ENCODE measurements around the gene MYO7B.
A peak's percentile ranks its signal among the peaks of the same experiment; 100 is the strongest.

Gene MYO7B

DNA sequence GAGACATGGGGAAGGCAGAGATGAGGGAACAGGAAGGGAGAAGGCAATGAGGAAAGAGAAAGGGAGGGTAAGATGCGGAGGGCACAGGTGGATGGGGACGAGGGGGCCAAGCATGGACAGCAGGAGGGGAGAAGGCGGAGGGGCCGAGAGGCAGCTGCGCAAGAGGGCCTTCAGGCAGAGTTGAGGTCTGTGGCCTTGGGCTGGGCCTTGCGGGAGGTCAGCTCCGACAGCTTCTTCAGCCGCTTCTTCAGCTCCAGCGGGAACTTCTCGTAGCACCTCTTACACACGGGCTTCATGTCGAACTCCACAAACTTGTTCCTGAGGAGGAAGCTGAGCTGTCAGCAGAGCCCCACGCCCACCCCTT is 103.6 kb downstream of the MYO7B start:
- DNase-seq = no peak

DNA sequence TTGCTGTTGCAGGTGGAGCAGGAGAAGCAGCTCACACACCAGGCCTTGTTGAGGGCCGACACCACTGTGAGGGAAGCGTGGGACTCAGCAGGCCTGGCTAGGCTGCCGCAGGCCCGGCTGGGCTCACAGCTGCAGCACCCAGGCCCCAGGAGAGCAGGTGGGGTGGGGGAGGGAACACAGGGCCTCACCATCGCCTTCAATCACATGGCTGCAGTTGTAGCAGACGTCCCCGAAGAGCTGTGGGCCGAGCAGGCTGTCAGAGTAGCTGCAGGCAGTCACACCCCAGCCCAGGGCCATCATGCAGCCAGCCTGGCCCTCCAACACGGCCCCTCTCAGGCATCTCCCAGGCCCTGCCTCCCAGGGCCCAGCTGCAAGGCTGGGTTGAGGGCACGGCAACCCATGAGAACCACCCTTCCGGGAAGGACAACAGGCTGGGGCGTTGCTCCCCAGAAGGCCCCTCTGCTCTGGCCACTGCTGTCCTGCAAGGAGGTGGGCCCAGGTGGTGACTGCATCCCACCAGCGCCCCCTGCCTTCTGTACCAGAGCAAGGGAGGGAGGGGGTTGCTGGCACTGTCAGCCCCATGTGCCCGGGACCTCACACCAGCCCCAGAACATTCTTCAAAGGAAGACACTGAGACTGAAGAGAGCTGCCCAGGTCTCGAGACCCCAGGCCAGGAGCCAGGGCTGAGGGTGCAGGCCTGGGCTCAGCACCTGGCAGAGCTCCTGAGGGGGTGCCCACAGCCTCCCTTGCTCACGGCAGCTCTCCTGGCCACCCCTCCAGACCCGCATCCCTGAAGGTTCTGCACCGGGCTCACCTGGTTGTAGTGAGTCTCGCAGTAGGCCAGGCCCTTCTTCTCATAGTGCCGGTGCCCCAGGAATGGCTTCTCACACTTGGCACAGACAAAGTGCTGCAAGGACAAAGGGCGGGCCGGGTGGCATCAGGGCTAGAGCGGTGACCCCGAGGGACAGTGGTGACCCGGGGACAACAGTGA is 104.9 kb downstream of the MYO7B start:
- DNase-seq = no peak

DNA sequence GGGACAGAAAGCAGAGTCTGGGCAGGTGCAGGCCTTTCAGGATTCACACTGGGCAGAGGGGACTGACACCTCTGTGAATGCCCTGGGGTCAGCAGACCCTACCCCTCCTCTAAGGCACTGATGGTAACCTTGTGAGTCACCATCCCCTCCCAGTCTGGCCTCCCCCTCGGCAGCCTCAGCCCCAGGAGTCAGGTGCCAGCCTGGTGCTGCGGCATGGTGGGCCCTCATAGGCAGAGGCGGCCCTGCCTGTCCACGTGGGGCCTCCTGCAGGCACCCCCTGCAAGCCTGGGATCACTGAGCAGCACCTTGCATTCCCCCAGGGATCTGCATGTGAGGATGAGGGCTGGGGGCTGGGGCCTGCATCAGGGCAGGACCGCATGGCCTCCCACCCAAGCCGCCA is 105.7 kb downstream of the MYO7B start:
- no peak for DNase-seq

DNA sequence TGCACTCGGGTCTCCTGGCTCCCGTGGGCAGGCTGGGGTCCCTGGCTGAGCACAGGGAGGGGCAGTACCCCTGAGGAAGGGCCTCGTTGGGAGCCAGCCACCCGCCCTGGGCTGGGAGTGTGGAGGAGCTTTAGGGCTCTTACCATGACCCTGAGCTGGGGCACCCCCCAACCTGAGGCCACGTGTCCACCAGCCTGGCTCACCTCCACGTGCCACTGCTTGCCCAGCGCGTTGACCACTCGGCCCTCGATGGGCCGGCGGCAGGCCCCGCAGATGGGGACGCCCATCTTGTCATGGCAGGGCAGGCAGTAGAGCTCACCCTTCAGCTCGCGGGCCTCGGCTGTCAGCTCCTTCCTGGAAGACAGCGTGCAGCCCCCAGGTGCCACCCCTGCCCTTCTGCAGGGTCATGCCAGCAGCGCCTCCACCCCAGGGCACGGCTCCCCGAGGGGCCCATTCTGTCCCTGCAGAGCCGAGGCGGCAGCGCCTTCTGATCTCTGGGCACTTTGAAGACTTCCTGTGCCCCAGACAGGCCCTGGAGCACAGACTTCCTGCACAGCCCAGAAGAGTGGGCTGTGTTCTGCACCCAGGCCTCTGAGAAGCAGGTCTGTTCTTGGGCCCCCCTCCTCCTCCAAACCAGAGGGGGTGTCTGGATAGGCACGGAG is 106.5 kb downstream of the MYO7B start:
- peak; percentile 37 for DNase-seq

DNA sequence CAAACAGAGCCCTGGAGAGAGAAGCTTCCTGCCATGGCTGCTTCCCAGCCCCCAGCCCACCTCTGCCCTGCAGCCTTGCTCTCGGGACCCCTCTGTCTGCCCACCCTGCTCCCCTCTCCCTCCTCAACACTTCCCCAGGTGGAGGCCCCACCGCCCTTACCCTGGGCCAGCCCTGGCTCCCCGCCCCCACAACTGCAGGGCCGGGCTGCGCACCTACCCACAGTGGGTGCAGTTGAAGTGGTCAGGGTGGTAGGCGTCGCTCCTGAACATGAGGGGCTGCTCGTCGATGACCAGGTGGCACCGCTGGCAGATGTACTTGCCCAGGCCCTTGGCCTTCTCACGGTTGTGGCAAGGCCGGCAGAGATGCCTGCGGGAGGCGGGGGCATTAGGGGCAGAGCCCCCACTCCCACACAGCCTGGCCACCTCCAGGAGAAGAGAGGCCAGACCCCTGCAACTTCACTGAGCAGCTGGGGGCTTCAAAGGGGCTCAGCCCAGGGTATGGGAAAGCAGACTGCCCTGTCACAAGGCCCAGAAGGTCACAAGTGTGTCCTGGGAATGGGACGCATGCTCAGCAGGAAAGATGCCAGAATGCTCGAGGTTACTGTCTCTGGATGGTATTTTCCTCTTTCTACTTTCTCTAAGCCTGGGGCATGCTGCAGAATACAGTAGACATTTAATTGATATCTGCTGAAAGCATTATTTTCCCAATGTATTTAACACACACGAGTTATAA is 107.4 kb downstream of the MYO7B start:
- no peak for DNase-seq

GRCh38 chr2:127643439-127644065 is 108.1 kb downstream of the MYO7B start:
- no peak for DNase-seq

GRCh38 chr2:127644066-127645025 is 108.9 kb downstream of the MYO7B start:
- DNase-seq = no peak

GRCh38 chr2:127645026-127645394 is 109.5 kb downstream of the MYO7B start:
- no peak for DNase-seq

DNA sequence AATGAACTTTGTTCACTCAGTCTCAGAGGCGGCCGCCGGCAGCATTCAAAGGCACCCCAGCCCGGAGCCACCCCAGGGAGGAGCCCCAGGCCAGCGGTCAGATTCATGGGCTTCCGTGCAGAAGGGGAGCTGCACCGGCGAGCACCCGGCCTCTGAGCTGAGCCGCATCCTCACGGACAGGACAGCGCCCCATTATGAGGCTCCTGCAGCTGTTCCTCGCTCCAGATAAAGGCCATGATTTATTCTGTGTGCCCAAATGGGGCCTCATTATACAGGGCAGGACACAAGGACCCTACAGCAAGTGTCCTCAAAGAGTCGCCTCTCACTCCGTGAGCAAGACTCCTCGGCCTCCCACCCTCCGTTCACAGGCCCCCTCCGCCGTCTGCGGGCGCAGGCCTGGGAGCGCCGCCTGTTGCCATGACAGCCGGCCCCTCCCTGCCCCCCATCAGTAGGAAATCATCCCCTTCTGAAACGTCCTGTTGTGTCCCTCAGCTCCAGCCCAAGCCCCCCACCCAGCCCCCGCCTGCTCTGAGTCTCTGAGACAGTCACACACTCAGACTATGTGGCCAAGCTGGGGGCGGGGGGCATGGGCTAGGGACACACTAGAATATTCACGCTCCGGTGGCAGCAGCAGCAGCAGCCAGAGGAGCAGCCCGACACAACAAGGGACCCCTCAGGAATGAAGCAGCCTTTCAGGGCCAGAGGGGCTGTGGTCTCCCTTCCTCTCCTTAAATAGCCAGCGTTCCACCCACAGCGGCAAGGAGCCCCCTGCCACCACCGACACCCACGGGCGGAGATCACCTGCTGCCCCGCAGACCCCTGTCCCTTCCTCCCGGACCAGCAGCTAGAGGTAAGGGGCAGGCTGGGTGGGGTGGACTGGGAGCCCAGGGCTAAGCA is 110.2 kb downstream of the MYO7B start, which contains the start of gene GPR17:
TSS of gene GPR17 (plus strand) at position 759 of the 897 bp plus-strand sequence. CDS start 4,583 bp downstream, outside the sequence.
- no peak for DNase-seq

- DNase-seq = no peak
Measured at GRCh38 chr2:127646487-127647241, 111.2 kb downstream of the MYO7B start.

DNA sequence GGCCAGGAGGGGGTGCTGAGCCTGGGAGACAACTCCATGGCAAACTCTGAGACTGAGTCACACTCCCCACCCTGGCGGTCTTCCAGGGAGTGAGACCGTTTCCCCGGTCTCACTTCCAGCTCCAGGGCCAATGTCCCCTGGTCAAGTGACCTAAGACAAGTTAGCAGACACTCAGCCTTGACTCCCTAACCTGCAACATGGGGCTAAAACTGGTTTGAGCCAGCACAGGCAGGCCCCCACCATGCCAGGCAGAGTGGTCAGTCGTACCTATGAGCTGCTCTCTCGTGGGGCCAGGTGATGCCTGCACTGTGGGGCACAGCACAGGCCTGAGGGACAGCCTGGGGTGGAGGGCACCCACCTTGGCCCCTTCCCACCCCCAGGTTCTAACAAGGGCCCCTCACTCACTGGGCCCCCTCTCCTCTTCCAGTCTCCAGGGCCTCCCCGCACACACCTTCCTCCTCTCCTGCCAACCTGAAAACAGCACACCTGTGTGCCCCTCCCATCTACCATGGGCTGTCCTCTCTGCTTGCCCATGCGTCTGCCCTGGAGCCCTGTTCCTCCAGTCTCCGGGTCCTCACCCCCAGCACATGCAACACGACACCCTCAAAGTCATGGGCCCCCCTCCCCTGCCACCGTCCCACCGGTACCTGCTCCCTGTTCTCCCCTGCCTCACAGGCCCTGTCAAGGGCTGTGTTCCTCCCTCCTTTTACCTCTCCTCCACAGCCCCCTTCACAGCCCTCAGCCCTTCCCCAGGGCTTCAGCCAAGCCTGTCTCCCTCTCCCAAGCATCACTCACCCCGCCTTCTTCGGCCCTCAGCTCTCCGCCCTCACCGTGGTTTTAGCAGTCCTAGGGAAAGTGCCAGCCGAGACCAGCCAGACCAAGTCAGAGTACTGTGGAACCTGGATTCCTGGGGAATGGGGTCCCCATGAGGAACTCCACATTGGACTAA is 112.0 kb downstream of the MYO7B start:
- no peak for DNase-seq

DNA sequence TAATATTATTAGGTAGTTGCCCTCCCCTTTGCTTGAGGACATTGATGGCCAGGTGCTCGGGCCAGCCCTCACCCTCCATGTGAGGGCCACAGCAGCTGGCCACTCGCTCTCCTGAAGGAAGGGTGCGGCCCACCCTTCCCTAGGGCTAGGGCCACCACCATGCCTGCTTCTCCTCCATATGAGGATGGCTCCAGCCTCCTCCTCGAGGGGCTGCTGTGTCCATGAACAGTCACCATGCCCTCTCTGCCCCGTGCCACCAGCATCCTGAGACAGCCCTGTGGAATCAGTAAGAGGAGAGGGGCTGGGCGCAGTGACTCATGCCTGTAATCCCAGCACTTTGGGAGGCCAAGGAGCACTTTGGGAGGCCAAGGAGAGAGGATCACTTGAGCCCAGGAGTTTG is 112.8 kb downstream of the MYO7B start:
- DNase-seq = no peak

DNA sequence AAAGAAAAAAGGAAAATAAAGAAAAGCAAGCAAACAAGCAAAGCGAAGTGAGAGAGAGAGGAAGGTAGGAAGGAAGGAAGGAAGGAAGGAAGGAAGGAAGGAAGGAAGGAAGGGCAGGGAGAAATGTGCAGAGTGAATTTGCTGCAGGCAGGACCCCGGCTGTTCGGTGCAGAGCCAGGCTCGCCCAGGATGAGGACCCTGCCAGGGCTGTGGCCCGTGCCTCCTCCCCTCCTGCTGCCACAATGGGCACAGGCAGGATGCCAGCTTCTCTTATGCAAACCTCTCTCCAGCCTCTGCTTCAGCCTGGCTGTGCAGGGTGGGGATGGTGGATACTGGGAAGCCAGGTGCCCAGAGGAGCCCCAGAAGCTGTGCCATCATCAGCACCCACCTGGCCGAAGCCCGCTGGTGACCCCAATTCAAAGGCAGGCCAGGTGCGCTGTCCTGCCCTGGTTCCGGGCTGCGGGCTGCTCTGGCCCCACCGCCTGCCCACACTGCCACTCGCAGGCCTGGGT is 113.7 kb downstream of the MYO7B start:
- no peak for DNase-seq

- peak; percentile 87 for DNase-seq
Measured at GRCh38 chr2:127649684-127650040, 114.2 kb downstream of the MYO7B start.

GRCh38 chr2:127650041-127650784 is 114.7 kb downstream of the MYO7B start:
- no peak for DNase-seq

DNA sequence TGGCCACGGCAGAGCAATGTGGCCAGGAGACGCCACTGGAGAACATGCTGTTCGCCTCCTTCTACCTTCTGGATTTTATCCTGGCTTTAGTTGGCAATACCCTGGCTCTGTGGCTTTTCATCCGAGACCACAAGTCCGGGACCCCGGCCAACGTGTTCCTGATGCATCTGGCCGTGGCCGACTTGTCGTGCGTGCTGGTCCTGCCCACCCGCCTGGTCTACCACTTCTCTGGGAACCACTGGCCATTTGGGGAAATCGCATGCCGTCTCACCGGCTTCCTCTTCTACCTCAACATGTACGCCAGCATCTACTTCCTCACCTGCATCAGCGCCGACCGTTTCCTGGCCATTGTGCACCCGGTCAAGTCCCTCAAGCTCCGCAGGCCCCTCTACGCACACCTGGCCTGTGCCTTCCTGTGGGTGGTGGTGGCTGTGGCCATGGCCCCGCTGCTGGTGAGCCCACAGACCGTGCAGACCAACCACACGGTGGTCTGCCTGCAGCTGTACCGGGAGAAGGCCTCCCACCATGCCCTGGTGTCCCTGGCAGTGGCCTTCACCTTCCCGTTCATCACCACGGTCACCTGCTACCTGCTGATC is 115.4 kb downstream of the MYO7B start:
- DNase-seq = no peak

- DNase-seq = no peak
Measured at GRCh38 chr2:127651381-127651809, 115.9 kb downstream of the MYO7B start.
